GM04504 (cell line): ENCODE data around the gene SUN1.
"Not testable (repeated sequence)": the region's sequence is repeated elsewhere in the genome, so short reads cannot be mapped to it uniquely, and the experiment has no call there.

ENCODE experiments used
- DNase-seq: peaks from one replicate; pipeline ENCODE4 v3.0.0-alpha.2; 2012; ENCODE audit warnings: low read depth

SUN1 gene

DNA sequence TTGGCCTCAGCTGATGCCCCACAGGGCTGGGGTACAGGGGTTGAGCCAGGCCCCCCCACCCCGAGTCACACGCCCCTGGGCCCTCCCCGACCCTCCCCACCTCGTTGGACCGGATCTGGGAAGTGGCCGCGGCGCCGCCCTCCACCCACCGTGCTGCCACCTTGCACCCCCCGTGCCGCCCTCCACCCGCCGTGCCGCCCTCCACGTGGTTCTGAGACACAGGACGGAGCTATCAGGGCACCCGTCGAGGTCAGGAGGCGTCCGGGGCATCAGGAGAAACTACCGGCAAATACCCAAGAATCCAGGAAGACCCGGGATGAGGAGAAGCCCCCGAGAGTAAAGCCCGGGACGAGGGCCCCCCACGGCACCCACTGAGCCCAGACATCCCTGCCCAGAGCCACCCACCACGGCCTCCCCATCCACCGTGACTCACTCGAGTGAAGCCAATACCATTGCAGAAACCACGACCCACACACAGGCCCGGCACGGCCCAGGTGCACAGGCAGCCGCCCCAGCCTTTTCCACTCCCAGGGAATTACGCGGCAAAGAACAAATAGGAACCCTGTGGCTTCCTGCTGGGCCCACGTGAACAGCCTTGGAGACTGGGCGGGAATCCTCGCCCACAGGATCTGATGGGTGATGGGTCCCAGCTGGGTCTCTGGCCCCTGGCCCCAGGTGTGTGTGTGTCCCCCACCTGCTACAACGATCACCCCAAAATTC lies 88.2 kb downstream of the SUN1 start:
- no peak for DNase-seq

- DNase-seq = no peak
These were observed 88.8 kb downstream of the SUN1 start for GRCh38 chr7:921071-921461.

DNA sequence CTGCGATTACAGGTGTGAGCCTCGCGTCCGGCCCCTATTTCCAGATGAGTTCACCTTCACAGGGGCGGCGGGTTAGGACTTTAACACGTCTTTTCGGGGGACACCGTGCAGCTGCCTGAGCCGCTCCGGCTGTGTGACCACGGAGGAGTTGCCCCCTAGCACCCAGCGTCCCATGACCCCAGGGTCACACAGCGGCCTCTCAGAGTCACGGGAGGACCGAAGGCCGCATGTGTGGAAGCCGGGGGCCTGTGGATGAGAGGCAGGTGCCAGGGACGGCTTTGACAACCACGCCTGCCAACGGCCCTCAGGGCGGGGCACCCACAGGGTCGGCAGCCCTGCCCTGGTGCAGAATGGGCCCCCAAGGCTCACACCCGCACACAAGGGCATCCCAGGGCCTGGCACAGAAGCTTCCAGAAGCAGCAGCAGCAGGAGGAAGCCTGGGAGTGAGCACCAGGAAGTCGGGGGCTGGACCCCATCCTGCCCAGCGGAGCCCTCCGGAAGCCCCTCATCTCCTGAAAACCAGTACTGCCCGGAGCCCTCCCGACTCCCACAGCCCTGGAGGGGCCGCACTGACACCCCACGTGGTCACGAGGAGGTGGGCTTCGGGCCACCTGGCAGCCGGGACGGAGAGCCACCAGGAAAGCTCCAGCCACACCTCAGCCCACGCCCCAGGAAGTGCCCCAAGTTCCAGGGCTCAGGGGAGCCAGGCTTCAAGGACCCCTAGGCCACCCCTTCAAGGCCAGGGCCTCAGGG lies 89.5 kb downstream of the SUN1 start:
- no peak for DNase-seq

GRCh38 chr7:922334-923107 lies 90.2 kb downstream of the SUN1 start:
- no peak for DNase-seq

GRCh38 chr7:923108-924041 lies 91.1 kb downstream of the SUN1 start:
- no peak for DNase-seq

GRCh38 chr7:924042-924441 lies 91.8 kb downstream of the SUN1 start:
- DNase-seq = not testable (repeated sequence)
